Large intestine (tissue), 3 donors: ENCODE measurements around the gene SLC50A1. TPM values are rescaled to one million over a fixed set of nuclear protein-coding genes. Genes with fewer than 3 reads are reported as not detected.

Source experiments
- DNase-seq, 2 donors: peaks; one replicate each; pipeline versions ENCODE4 v3.0.0 to v3.0.0-alpha.2; 2013
- H3K27ac ChIP-seq: one replicate; pipeline ENCODE4 v1.5.1; 2013; ENCODE audit warnings: low read length
- H3K27me3 ChIP-seq: 2 replicates; pipeline ENCODE4 v1.6.1; 2013; ENCODE audit warnings: low read length; ENCODE audit not compliant: control insufficient read depth, insufficient read depth
- H3K36me3 ChIP-seq: 2 replicates; pipeline ENCODE4 v1.6.1; 2013; ENCODE audit warnings: low read length; ENCODE audit not compliant: control insufficient read depth, insufficient read depth
- H3K4me1 ChIP-seq: one replicate; pipeline ENCODE4 v1.6.1; 2013; ENCODE audit warnings: low read length; ENCODE audit not compliant: control insufficient read depth, insufficient read depth
- H3K4me3 ChIP-seq: one replicate; pipeline ENCODE4 v1.5.1; 2013; ENCODE audit warnings: low read length
- H3K9me3 ChIP-seq: one replicate; pipeline ENCODE4 v1.6.1; 2013; ENCODE audit warnings: mild to moderate bottlenecking, low read depth, low read length, moderate library complexity; ENCODE audit not compliant: control insufficient read depth
- WGBS: methylation state at CpG from one replicate; pipeline ENCODE4 v1.1.5; 2013; ENCODE audit warnings: low lambda C conversion rate; ENCODE audit not compliant: insufficient coverage; 5-methylcytosine and 5-hydroxymethylcytosine counted together
- polyA plus RNA-seq: library from polyadenylated mRNA; unstranded; fragments of 120-200 nt; gene quantifications from one replicate; pipeline ENCODE4 v1.2.1, GENCODE V29; 2013

SLC50A1 gene
- polyA plus RNA-seq, 1 donor = 57.4 TPM

GRCh38 chr1:155177192-155177917 lies 41.7 kb downstream of the SLC50A1 start:
- no CpG with 5 or more reads among the region's 11 CpGs for whole genome bisulfite sequencing

GRCh38 chr1:155177918-155178281 lies 42.2 kb downstream of the SLC50A1 start:
- WGBS = no CpG with 5 or more reads among the region's 9 CpGs
- Histone ChIP-seq H3K27ac (no peak overlapping the region), H3K27me3 (peaks cover 23% of the 10 kb centered on the region), H3K4me1 (peaks cover 10% of the 10 kb centered on the region), H3K4me3 (no peak overlapping the region), H3K9me3 (no peaks in the 10 kb centered on the region), H3K36me3 (no peaks in the 10 kb centered on the region)
- DNase-seq = peak in 1 of 2 donors; percentile 0

More at GRCh38 chr1:155177192-155177917, 41.7 kb downstream of the SLC50A1 start:
- Histone ChIP-seq H3K27ac (no peak overlapping the region), H3K4me1 (peaks cover 11% of the 10 kb centered on the region), H3K36me3 (no peaks in the 10 kb centered on the region), H3K4me3 (no peak overlapping the region), H3K27me3 (peaks cover 23% of the 10 kb centered on the region), H3K9me3 (no peaks in the 10 kb centered on the region)
- DNase-seq = no peak

- Histone ChIP-seq H3K27me3 (peaks cover 20% of the 10 kb centered on the region), H3K4me3 (no peak overlapping the region), H3K36me3 (no peaks in the 10 kb centered on the region), H3K27ac (no peak overlapping the region), H3K4me1 (peaks cover 10% of the 10 kb centered on the region), H3K9me3 (no peaks in the 10 kb centered on the region)
- no CpG with 5 or more reads among the region's 30 CpGs for WGBS
- DNase-seq = peak in 1 of 2 donors; percentile 9
These were observed 42.9 kb downstream of the SLC50A1 start for GRCh38 chr1:155178441-155179111.

- peaks cover 10% of the 10 kb centered on the region for H3K4me1 ChIP-seq
- peak in 1 of 2 donors; percentile 1 for DNase-seq
- no peaks in the 10 kb centered on the region for H3K36me3 ChIP-seq
- no CpG with 5 or more reads among the region's 31 CpGs for WGBS
- no peak overlapping the region for H3K4me3 ChIP-seq
- no peaks in the 10 kb centered on the region for H3K9me3 ChIP-seq
- no peak overlapping the region for H3K27ac ChIP-seq
- H3K27me3 ChIP-seq = peaks cover 12% of the 10 kb centered on the region
These were observed 43.7 kb downstream of the SLC50A1 start for GRCh38 chr1:155179112-155180031.

- H3K36me3 ChIP-seq = no peaks in the 10 kb centered on the region
- 100% methylated on average over 1 of the region's 18 CpGs for WGBS
- no peaks in the 10 kb centered on the region for H3K27me3 ChIP-seq
- H3K27ac ChIP-seq = no peak overlapping the region
- no peak for DNase-seq
- peaks cover 28% of the 10 kb centered on the region for H3K4me1 ChIP-seq
- no peaks in the 10 kb centered on the region for H3K9me3 ChIP-seq
- H3K4me3 ChIP-seq = no peak overlapping the region
These were observed 45.9 kb downstream of the SLC50A1 start for GRCh38 chr1:155181371-155182051.

GRCh38 chr1:155182052-155182550 lies 46.4 kb downstream of the SLC50A1 start:
- Histone ChIP-seq H3K9me3 (no peaks in the 10 kb centered on the region), H3K4me3 (no peak overlapping the region), H3K36me3 (no peaks in the 10 kb centered on the region), H3K27me3 (no peaks in the 10 kb centered on the region), H3K27ac (no peak overlapping the region), H3K4me1 (peaks cover 30% of the 10 kb centered on the region)
- no peak for DNase-seq
- WGBS = no CpG with 5 or more reads among the region's 7 CpGs

GRCh38 chr1:155183775-155184221 lies 48.1 kb downstream of the SLC50A1 start:
- Histone ChIP-seq H3K4me1 (peaks cover 31% of the 10 kb centered on the region), H3K27ac (no peak overlapping the region), H3K27me3 (no peaks in the 10 kb centered on the region), H3K9me3 (no peaks in the 10 kb centered on the region), H3K4me3 (no peak overlapping the region), H3K36me3 (no peaks in the 10 kb centered on the region)
- no peak for DNase-seq
- no CpG with 5 or more reads among the region's 20 CpGs for WGBS

- H3K27me3 ChIP-seq = no peaks in the 10 kb centered on the region
- H3K27ac ChIP-seq = no peak overlapping the region
- H3K4me3 ChIP-seq = no peak overlapping the region
- no peaks in the 10 kb centered on the region for H3K36me3 ChIP-seq
- no peaks in the 10 kb centered on the region for H3K9me3 ChIP-seq
- DNase-seq = no peak
- H3K4me1 ChIP-seq = peaks cover 26% of the 10 kb centered on the region
- WGBS = no CpG with 5 or more reads among the region's 4 CpGs
These were observed 48.7 kb downstream of the SLC50A1 start for GRCh38 chr1:155184351-155184811.

- no CpG with 5 or more reads among the region's 21 CpGs for WGBS
- Histone ChIP-seq H3K36me3 (no peaks in the 10 kb centered on the region), H3K4me1 (peaks cover 26% of the 10 kb centered on the region), H3K9me3 (no peaks in the 10 kb centered on the region), H3K27me3 (no peaks in the 10 kb centered on the region), H3K4me3 (no peak overlapping the region), H3K27ac (peak overlapping the region; percentile 7)
- DNase-seq = peak in 1 of 2 donors; percentile 40
These were observed 49.5 kb downstream of the SLC50A1 start for GRCh38 chr1:155184835-155185782.
